DOHH2 (cell line): ENCODE results near the gene KREMEN2.

Experiments
- H3F3A ChIP-seq: fragments of 200-600 bp; sonication (generic), shearing (Covaris generic); 2 replicates; pipeline ENCODE4 v1.6.0; 2016; ENCODE audit warnings: antibody characterized with exemption, mild to moderate bottlenecking; ENCODE audit not compliant: control insufficient read depth, insufficient read depth
- H3K27ac ChIP-seq: fragments of 200-600 bp; sonication (generic); 2 replicates; pipeline ENCODE4 v1.5.1; 2014; ENCODE audit warnings: low read depth, mild to moderate bottlenecking, low read length, moderate library complexity
- H3K27me3 ChIP-seq: fragments of 200-600 bp; sonication (generic); 2 replicates; pipeline ENCODE4 v1.6.1; 2014; ENCODE audit warnings: mild to moderate bottlenecking, low read length, mixed read lengths; ENCODE audit not compliant: control insufficient read depth
- H3K36me3 ChIP-seq: fragments of 200-600 bp; sonication (generic); 2 replicates; pipeline ENCODE4 v1.6.1; 2014; ENCODE audit warnings: mild to moderate bottlenecking, low read length, moderate library complexity, mixed read lengths; ENCODE audit not compliant: control insufficient read depth
- H3K4me1 ChIP-seq: fragments of 200-600 bp; sonication (generic); 2 replicates; pipeline ENCODE4 v1.6.1; 2014; ENCODE audit warnings: mild to moderate bottlenecking, low read length, mixed read lengths; ENCODE audit not compliant: control insufficient read depth
- H3K4me2 ChIP-seq: fragments of 200-600 bp; sonication (generic); 2 replicates; pipeline ENCODE4 v1.6.0; 2014; ENCODE audit warnings: mild to moderate bottlenecking, low read length, moderate library complexity
- H3K4me3 ChIP-seq: fragments of 200-600 bp; sonication (generic); 2 replicates; pipeline ENCODE4 v1.5.1; 2014; ENCODE audit warnings: mild to moderate bottlenecking, low read length, mixed read lengths
- H3K79me2 ChIP-seq: fragments of 200-600 bp; sonication (generic); 2 replicates; pipeline ENCODE4 v1.6.1; 2014; ENCODE audit warnings: mild to moderate bottlenecking, low read length, mixed read lengths; ENCODE audit not compliant: control insufficient read depth
- H3K9me2 ChIP-seq: fragments of 200-600 bp; sonication (generic); replicated peaks from 2 replicates; pipeline ENCODE4 v1.6.1; 2014; ENCODE audit warnings: mild to moderate bottlenecking, low read length, mixed read lengths; ENCODE audit not compliant: control insufficient read depth
- H3K9me3 ChIP-seq: fragments of 200-600 bp; sonication (generic); 2 replicates; pipeline ENCODE4 v1.6.1; 2014; ENCODE audit warnings: antibody characterized with exemption, low read length, mixed read lengths; ENCODE audit not compliant: control insufficient read depth, insufficient read depth
- H4K20me1 ChIP-seq: fragments of 200-600 bp; sonication (generic); 2 replicates; pipeline ENCODE4 v1.6.0; 2014; ENCODE audit warnings: low read depth, mild to moderate bottlenecking, antibody characterized with exemption, low read length, moderate library complexity; ENCODE audit not compliant: control insufficient read depth, insufficient read depth
- EZH2phosphoT487 ChIP-seq: fragments of 200-600 bp; sonication (generic); IDR thresholded peaks from 2 replicates; pipeline ENCODE4 v1.6.1; 2017; ENCODE audit warnings: borderline replicate concordance, mild to moderate bottlenecking, antibody characterized with exemption, low read length, moderate library complexity, mixed read lengths
- TF ChIP-seq, protein P1 (sequence below): fragments of 200-600 bp; sonication (generic); IDR thresholded peaks from one replicate; pipeline ENCODE4 v1.5.1; 2014; ENCODE audit warnings: antibody characterized with exemption, mild to moderate bottlenecking, low read depth, low read length; ENCODE audit not compliant: poor library complexity, severe bottlenecking

Gene KREMEN2

GRCh38 chr16:2963723-2964474 lies at the start of gene KREMEN2:
TSS of gene KREMEN2 (plus strand) at chr16:2964275. CDS start at chr16:2964521, 246 bp downstream.
- Histone ChIP-seq H3K27me3 (peaks cover 7% of the 10 kb centered on the region; the same call in 1 of the 2 replicates), H3K9me3 (no peaks in the 10 kb centered on the region), H3K27ac (peak within 1 kb of the TSS; percentile 86), H3K36me3 (peaks cover 15% of the 10 kb centered on the region), H3K4me3 (peak within 1 kb of the TSS; percentile 92), H3K9me2 (no peaks in the 10 kb centered on the region), H3K79me2 (peaks cover 8% of the 10 kb centered on the region; the same call in 1 of the 2 replicates), H4K20me1 (no peaks in the 10 kb centered on the region), H3K4me2 (peak within 1 kb of the TSS; percentile 97), H3K4me1 (peaks cover 76% of the 10 kb centered on the region), H3F3A (peaks cover 28% of the 10 kb centered on the region)
- TF ChIP-seq, protein P1, sequence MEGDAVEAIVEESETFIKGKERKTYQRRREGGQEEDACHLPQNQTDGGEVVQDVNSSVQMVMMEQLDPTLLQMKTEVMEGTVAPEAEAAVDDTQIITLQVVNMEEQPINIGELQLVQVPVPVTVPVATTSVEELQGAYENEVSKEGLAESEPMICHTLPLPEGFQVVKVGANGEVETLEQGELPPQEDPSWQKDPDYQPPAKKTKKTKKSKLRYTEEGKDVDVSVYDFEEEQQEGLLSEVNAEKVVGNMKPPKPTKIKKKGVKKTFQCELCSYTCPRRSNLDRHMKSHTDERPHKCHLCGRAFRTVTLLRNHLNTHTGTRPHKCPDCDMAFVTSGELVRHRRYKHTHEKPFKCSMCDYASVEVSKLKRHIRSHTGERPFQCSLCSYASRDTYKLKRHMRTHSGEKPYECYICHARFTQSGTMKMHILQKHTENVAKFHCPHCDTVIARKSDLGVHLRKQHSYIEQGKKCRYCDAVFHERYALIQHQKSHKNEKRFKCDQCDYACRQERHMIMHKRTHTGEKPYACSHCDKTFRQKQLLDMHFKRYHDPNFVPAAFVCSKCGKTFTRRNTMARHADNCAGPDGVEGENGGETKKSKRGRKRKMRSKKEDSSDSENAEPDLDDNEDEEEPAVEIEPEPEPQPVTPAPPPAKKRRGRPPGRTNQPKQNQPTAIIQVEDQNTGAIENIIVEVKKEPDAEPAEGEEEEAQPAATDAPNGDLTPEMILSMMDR: peak; percentile 36
- TF ChIP-seq EZH2phosphoT487: no peak

DNA sequence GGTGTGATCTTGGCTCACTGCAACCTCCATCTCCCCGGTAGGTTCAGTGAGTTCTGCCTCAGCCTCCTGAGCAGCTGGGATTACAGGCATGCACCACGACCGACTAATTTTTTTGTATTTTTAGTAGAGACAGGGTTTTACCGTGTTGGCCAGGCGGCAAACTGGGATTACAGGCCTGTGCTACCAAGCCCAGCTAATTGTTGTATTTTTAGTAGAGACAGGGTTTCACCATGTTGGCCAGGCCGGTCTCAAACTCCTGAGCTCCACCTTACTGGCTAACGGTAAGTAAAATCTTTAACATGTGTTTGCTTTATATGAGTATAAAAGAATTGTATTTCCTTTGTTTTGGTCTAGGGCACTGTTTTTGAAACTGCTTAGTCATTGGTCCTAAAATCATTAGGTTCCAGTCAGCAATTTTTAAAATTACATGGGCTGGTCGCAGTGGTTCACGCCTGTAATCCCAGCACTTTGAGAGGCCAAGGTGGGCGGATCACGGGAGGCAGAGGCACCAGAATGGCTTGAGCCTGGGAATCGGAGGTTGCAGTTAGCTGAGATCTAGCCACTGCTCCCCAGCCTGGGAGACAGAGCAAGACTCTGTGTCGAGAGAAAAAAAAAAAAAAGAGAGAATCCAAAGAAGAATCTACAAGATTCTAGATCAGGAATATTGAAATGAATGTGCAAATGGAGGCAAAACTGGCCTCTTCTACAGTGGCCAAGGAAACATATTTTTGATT lies 48.7 kb upstream of the KREMEN2 start:
- TF ChIP-seq EZH2phosphoT487: no peak
- TF ChIP-seq, protein P1: no peak
- Histone ChIP-seq H3K4me3 (no peak overlapping the region), H3K27ac (no peak overlapping the region), H3K4me2 (no peak overlapping the region), H4K20me1 (no peaks in the 10 kb centered on the region; the same call in 1 of the 2 replicates), H3K4me1 (peaks cover 19% of the 10 kb centered on the region), H3K79me2 (peaks cover 15% of the 10 kb centered on the region), H3K36me3 (peaks cover 22% of the 10 kb centered on the region), H3K27me3 (no peaks in the 10 kb centered on the region), H3K9me3 (no peaks in the 10 kb centered on the region), H3F3A (peaks cover 5% of the 10 kb centered on the region), H3K9me2 (no peaks in the 10 kb centered on the region)

GRCh38 chr16:2919511-2920255 lies 44.4 kb upstream of the KREMEN2 start:
- H3K36me3 ChIP-seq: peaks cover 14% of the 10 kb centered on the region
- TF ChIP-seq, protein P1: peak; percentile 93
- TF ChIP-seq EZH2phosphoT487: no peak
- H3K9me3 ChIP-seq: no peaks in the 10 kb centered on the region
- no peak overlapping the region for H3K4me2 ChIP-seq
- no peak overlapping the region for H3K27ac ChIP-seq
- H3K4me1 ChIP-seq: 0 out of 2 replicates have a peak, but pooled peaks cover 3% of the 10 kb centered on the region
- H3K27me3 ChIP-seq: no peaks in the 10 kb centered on the region
- H4K20me1 ChIP-seq: no peaks in the 10 kb centered on the region; the same call in 1 of the 2 replicates
- H3K9me2 ChIP-seq: no peaks in the 10 kb centered on the region
- no peaks in the 10 kb centered on the region for H3K79me2 ChIP-seq
- no peak overlapping the region for H3K4me3 ChIP-seq
- H3F3A ChIP-seq: no peaks in the 10 kb centered on the region
